HG03442 (cell line): ENCODE measurements around the gene HOXD10.
A peak's percentile ranks its signal among the peaks of the same experiment; 100 is the strongest.

Experiments used
- ATAC-seq: cut with Tn5 transposase; IDR thresholded peaks from one replicate; pipeline ENCODE4 v1.9.1; 2021; ENCODE audit warnings: mild to moderate bottlenecking, moderate library complexity; ENCODE audit not compliant: unreplicated experiment

HOXD10 gene

GRCh38 chr2:176094349-176094748 lies 22.2 kb upstream of the HOXD10 start:
- no peak for ATAC-seq

DNA sequence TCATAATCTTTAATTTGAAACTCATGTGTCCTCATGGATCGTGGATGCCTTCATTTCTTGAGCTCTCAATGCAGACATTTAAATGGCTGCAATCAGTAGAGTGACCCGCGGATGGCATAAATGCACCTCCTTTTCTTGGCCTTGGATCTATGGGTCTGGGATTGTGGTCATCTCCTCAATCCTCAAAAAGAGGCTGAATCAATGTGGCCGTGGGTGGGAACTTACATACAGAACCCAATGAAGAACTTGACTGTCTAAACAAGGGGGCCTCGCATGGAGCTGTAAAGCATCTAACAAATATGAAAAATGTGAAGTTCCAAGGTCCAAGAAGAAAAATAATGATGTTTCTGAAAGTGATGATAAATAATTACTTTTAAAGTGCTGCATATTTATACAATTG lies 21.2 kb upstream of the HOXD10 start:
- no peak for ATAC-seq

- ATAC-seq = no peak
Measured at GRCh38 chr2:176096243-176096985, 20.2 kb upstream of the HOXD10 start.

- ATAC-seq = peak; percentile 85
Measured at GRCh38 chr2:176096986-176097819, 19.4 kb upstream of the HOXD10 start.

DNA sequence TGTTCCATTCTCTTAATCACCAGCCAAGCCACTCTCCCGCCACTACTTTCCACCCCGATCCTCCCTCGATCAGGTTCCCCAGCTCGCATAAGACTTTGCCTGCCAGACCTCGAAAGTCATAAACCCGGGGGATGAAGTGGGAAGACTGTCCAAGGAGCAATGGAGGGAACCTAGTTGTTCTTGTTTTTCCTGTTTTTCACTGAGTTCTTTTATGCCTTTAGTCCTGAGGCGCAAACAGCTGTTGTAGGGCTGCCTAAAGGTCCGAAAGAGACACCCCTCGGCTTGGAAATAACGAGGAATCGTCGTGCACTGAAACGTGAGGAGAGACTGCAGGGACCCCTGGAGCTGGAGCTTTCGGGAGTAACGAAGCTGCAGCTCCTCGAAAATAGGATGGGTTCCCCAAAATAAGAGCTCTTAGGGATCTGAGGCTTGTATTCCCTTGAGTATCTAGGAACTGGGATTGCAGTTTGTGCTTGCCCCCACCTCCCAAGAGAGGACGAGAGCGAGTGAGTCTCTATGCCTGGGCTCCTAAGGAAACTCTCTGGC lies 18.7 kb upstream of the HOXD10 start:
- no peak for ATAC-seq

DNA sequence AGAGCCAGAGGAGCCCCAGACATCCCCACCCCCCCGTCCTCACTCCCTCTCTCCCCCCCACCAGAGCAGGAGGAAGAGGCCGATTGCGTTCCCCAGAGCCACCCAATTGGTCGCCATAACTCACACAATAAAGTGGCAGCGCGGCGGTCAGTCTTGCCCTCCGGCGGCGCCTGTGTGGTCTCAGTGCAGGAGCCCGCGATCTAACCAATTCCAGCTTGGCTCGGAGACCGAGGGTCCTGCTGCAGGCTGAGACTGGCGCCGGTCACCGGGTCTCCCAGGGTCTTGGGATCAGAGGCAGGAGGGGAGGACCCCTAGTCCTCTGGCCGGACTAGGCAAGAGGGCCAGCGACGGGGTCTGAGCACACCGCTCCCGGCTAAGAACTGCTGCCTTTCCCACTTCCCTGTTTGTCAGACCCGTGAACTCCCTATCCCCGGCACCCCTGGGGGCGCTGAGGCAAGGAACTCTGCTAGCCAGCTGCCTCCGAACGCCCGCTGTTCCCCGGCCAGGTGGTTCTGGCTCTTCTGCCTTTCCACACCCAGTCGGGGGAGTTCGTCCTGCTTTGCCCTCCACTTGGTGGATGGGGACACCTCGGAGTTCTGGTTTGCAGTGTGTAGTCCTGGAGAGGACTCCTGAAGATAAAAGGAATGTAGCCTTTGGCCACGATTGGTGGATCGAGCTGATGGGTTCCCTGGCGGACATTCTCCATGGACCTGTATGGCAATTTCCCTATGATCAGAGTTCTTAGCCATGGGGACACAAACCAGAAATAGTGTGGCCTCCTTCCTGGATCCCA lies 18.0 kb upstream of the HOXD10 start:
- ATAC-seq = no peak

DNA sequence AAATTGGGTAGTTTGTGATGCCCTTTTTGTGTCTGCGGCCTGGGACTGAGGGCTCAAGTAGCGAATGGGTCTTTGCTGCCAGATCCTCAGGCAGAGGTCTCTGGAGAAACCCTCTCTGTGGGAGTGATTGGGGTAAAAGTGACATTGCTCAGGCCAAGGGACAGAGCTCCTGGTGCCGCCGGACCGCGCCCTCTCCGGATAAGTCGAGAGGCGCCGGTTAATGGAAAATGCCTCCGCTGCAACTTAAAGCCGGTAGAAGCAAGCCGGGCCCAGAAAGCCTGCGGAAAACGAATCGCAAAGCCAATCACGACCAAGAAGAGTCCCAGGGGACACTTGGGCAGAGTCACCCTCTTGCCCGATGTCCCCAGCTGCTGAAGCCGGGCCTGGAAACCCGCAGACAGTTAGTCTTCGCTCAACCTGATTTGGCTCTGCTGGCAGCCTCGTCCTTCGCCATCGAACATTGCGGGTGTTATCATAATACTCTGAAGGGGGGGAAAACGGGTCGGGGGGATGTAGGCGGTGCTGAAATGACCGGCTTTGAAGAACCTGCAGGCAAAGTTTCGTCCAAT lies 17.3 kb upstream of the HOXD10 start:
- no peak for ATAC-seq

DNA sequence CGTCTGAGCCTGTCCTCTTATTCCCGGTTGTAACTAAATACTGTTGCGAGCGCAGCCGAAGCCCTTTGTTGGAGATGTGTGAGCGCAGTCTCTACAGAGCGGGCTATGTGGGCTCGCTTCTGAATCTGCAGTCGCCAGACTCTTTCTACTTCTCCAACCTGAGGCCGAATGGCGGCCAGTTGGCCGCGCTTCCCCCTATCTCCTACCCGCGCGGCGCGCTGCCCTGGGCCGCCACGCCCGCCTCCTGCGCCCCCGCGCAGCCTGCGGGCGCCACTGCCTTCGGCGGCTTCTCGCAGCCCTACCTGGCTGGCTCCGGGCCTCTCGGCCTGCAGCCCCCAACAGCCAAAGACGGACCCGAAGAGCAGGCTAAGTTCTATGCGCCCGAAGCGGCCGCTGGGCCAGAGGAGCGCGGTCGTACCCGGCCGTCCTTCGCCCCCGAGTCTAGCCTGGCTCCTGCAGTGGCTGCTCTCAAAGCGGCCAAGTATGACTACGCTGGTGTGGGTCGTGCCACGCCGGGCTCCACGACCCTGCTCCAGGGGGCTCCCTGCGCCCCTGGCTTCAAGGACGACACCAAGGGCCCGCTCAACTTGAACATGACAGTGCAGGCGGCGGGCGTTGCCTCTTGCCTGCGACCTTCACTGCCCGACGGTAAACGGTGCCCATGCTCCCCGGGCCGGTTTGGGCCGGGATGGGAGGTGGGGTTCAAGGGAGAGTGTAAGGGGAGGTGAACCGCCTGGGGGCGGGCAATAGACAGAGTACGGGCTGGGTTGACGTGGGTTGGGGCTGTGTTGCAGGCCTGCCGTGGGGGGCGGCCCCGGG lies 16.6 kb upstream of the HOXD10 start, which contains the start of gene HOXD12:
Gene HOXD12 (plus strand): TSS at position 68 of the 819 bp plus-strand sequence. CDS start 7 bp downstream, at position 75.
- no peak for ATAC-seq

DNA sequence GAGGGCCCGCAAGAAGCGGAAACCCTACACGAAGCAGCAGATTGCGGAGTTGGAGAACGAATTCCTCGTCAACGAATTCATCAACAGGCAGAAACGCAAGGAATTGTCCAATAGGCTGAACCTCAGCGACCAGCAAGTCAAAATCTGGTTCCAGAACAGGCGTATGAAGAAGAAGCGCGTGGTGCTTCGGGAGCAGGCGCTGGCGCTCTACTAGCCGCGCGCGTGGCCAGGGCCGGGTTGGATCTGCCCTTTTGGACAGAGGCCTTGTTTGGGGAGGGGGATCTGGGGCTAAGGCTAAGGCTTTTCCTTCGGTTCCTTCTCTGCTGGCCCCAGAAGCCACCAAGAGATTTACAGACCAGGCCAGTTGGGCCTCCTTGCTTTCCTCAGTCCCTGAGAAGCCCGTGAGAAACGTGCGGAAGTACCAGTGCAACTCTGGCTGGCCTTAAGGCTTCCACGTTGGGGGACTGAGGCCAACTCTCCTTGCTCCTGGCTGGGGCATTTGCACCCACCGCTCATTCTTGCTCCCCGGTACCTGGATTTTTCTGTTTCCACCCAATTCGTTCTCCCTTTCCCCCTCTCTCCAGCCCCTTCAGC lies 15.9 kb upstream of the HOXD10 start:
- no peak for ATAC-seq

- ATAC-seq = no peak
Measured at GRCh38 chr2:176101216-176101830, 15.3 kb upstream of the HOXD10 start.

DNA sequence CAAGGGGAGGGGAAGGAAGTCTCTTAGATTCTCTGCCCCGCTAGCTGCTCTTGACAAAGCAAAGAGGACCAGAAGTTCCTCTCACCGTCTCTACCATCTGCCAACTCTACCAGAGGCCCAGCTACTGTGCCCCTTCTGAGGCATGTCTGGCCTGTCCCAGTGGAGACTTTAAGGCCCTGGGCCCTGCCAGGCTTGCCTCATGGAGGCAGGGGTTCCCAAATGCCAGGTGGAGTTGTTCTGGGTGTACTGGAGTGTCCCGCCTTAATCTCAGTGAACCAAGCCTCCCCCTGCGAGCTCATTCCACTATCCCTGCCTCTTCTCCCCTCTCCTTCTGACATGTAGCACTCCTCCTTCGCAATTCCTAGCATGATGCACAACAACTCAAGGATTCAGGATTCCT lies 14.7 kb upstream of the HOXD10 start:
- no peak for ATAC-seq

- no peak for ATAC-seq
Measured at GRCh38 chr2:176102309-176102866, 14.2 kb upstream of the HOXD10 start.

- ATAC-seq = no peak
Measured at GRCh38 chr2:176103194-176103593, 13.4 kb upstream of the HOXD10 start.

- no peak for ATAC-seq
Measured at GRCh38 chr2:176103742-176104315, 12.7 kb upstream of the HOXD10 start.

DNA sequence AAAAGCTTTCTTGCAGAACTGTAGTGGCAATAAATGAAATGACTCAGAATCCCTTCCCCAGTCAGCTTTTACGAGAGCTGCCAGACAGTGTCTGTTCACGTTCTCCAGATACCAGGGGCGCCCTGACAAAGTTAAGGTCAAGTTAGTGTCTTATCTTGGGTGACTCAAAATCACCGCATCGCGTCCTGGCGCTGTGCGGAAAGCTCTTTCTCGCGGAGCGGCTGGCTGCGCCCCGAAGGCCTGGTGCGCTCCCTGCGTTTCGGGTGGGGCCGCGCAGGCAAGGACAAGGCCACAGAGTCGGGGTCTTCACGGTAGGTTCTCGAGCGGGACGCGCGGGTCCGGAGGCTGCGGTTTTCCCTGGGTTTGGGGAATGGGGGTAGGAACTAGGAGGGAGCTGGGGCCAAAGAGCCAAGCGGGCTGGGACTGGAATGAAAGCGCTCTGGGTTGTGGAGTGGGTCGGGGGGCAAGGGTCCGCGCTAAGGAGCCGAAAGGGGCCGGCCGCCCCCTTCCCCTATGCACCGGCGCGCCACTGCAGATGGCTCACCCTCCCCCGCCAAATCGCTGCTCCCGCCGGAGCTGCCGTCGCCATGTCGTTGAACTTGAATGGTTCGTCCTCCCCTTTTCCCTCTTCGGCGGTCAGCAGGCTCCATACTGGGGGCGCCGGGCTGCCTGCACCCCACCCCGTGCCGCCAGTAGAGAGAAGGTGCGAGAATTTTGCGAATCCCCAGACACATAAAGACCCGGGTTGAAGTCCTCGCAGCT lies 12.1 kb upstream of the HOXD10 start:
- ATAC-seq = no peak

GRCh38 chr2:176105078-176105729 lies 11.4 kb upstream of the HOXD10 start:
- ATAC-seq = no peak
